Adrenal gland (tissue), 12 donors: ENCODE measurements around the gene COL15A1. TPM values are rescaled to one million over a fixed set of nuclear protein-coding genes. Genes with fewer than 3 reads are reported as not detected.
"Not testable (repeated sequence)": the region's sequence is repeated elsewhere in the genome, so short reads cannot be mapped to it uniquely, and the experiment has no call there.

Experiments
- DNase-seq, 7 donors: peaks; one replicate each; pipeline ENCODE4 v3.0.0-alpha.2; 2019 to 2020
- H3K27ac ChIP-seq, 5 donors: fragments of 200-600 bp; sonication (generic) in 4 of 5; 1 replicate in 3 of 5; 2 replicates in 2 of 5; pipeline versions ENCODE4 v1.5.1 to v1.8.0; 2016 to 2020; ENCODE audit warnings: mild to moderate bottlenecking in 1 of 5
- H3K27me3 ChIP-seq: fragments of 200-600 bp; 2 replicates; pipeline ENCODE4 v1.8.0; 2021
- H3K36me3 ChIP-seq, 2 donors: fragments of 200-600 bp; replicated peaks in 1 of 2; 1 replicate in 1 of 2; 2 replicates in 1 of 2; pipeline versions ENCODE4 v1.5.1 to v1.8.0; 2018 to 2022
- H3K4me1 ChIP-seq, 2 donors: fragments of 200-600 bp; replicated peaks in 1 of 2; 1 replicate in 1 of 2; 2 replicates in 1 of 2; pipeline versions ENCODE4 v1.5.1 to v1.8.0; 2018 to 2021
- H3K4me3 ChIP-seq, 4 donors: fragments of 200-600 bp; sonication (generic) in 3 of 4; one replicate each; pipeline ENCODE4 v1.5.1; 2016 to 2018
- H3K9me3 ChIP-seq, 3 donors: fragments of 200-600 bp; sonication (generic) in 1 of 3; replicated peaks in 1 of 3; 1 replicate in 2 of 3; 2 replicates in 1 of 3; pipeline versions ENCODE4 v1.5.1 to v1.8.0; 2016 to 2021
- CTCF ChIP-seq, 6 experiments: fragments of 450-650 bp in 4 of 6; fragments of 200-600 bp in 2 of 6; sonication (generic) in 1 of 6; IDR thresholded peaks; 1 replicate in 5 of 6; 2 replicates in 1 of 6; pipeline versions ENCODE4 v1.5.1 to v1.8.0; 2016 to 2021; ENCODE audit warnings: antibody characterized with exemption in 6 of 6, mild to moderate bottlenecking in 2 of 6, moderate library complexity in 1 of 6
- POLR2A ChIP-seq, 2 donors: fragments of 450-650 bp; IDR thresholded peaks; one replicate each; pipeline ENCODE4 v1.6.1; 2017; ENCODE audit warnings: antibody characterized with exemption in 2 of 2, mild to moderate bottlenecking in 2 of 2, moderate library complexity in 1 of 2
- WGBS, 4 donors: extraction: QIAGEN DNeasy Blood & Tissue Kit in 2 of 4; methylation state at CpG; one replicate each; pipeline versions ENCODE4 v1.1.5 to v1.1.7; 2013 to 2017; 5-methylcytosine and 5-hydroxymethylcytosine counted together
- intact Hi-C, 2 donors: fragments of 100-400 bp; cut with DNase I; formaldehyde crosslinking; loops; one replicate each; pipeline versions ENCODE4 v1.14.1 to v1.15.0; 2022 to 2023
- polyA plus RNA-seq, 3 donors: library from polyadenylated mRNA; stranded (reverse); fragments of 200-250 nt in 2 of 3; fragments of 350-450 nt in 1 of 3; fragmentation: Illumina TruSeq in 1 of 3; extraction: RNeasy Lipid Tissue Mini Kit (QIAGEN cat#74804) in 1 of 3; gene quantifications; one replicate each; pipeline ENCODE4 v1.2.3, GENCODE V29; 2013 to 2014
- total RNA-seq, 9 donors: library from RNA; depleted of rRNA in 4 of 9; stranded (reverse); fragments of >200 nt in 4 of 9; fragments of 120-200 nt in 1 of 9; fragmentation: NEBNext Ultra II Directional in 1 of 9; extraction: Animal tissue kit (Norgen Biotek cat#: 25700) in 1 of 9; gene quantifications; one replicate each; pipeline versions ENCODE4 v1.1.0 to v1.2.4, GENCODE V29; 2013 to 2023
- donor health status: healthy with polysubstance abuse.
- donor health status: Bipolar disorder and iron deficiency.
- donor health status: DM: yes; HTN: yes; CAD: no.
- donor health status: DM: no; HTN: no; CAD: no.
- donor health status: DM: no; HTN: no; CAD: no.
- donor health status: DM: yes; HTN: yes; CAD: no.

COL15A1 gene
- total and polyA plus RNA-seq, 12 donors, result 34.8 to 320 (median 101) TPM

- Histone ChIP-seq H3K4me3 (no peak overlapping the region), H3K4me1 (peaks cover 17 to 30% of the 10 kb centered on the region in 2 donors), H3K27ac (peak overlapping the region in 1 of 5 donors; percentile 52), H3K27me3 (no peaks in the 10 kb centered on the region), H3K36me3 (no peaks in the 10 kb centered on the region), H3K9me3 (no peaks in the 10 kb centered on the region)
- no peak for DNase-seq
- intact Hi-C loops, result no loop called here
- WGBS, 4 donors, result 81 to 94% (median 90%) methylated on average over 1 of the region's 1 CpG
- TF ChIP-seq POLR2A (IDR thresholded peaks at IDR 0.05) (no peak), CTCF (IDR thresholded peaks at IDR 0.05) (no peak)
Measured at GRCh38 chr9:98909935-98910334, 33.8 kb upstream of the COL15A1 start.

- 83 to 91% (median 89%) methylated on average over 5 of the region's 5 CpGs for WGBS, 4 donors
- H3K9me3 ChIP-seq, result no peaks in the 10 kb centered on the region
- intact Hi-C loops, result no loop called here
- H3K4me3 ChIP-seq, result no peak overlapping the region
- H3K27me3 ChIP-seq, result no peaks in the 10 kb centered on the region
- no peak for TF ChIP-seq CTCF (IDR thresholded peaks at IDR 0.05)
- no peak for DNase-seq
- peaks cover 14 to 31% of the 10 kb centered on the region in 2 donors for H3K4me1 ChIP-seq
- no peaks in the 10 kb centered on the region for H3K36me3 ChIP-seq
- no peak overlapping the region for H3K27ac ChIP-seq
Measured at GRCh38 chr9:98911042-98911441, 32.7 kb upstream of the COL15A1 start.

GRCh38 chr9:98911738-98912137 lies 32.0 kb upstream of the COL15A1 start:
- peaks cover 13 to 31% of the 10 kb centered on the region in 2 donors for H3K4me1 ChIP-seq
- H3K9me3 ChIP-seq, intact Hi-C loops, H3K36me3 ChIP-seq, H3K27me3 ChIP-seq, H3K4me3 ChIP-seq, H3K27ac ChIP-seq: not testable (repeated sequence)
- peak in 1 of 7 donors; percentile 1 for DNase-seq
- 92 to 96% (median 94%) methylated on average over 3 to 6 of the region's 6 CpGs for WGBS, 4 donors

GRCh38 chr9:98912450-98912849 lies 31.3 kb upstream of the COL15A1 start:
- no peaks in the 10 kb centered on the region for H3K27me3 ChIP-seq
- no peak overlapping the region for H3K4me3 ChIP-seq
- no peak for DNase-seq
- H3K27ac ChIP-seq, result peak overlapping the region in 1 of 5 donors; percentile 18
- H3K4me1 ChIP-seq, result peaks cover 12 to 31% of the 10 kb centered on the region in 2 donors
- intact Hi-C loops, result no loop called here
- 86 to 88% (median 88%) methylated on average over 2 of the region's 2 CpGs for WGBS, 4 donors
- no peaks in the 10 kb centered on the region for H3K36me3 ChIP-seq
- no peaks in the 10 kb centered on the region for H3K9me3 ChIP-seq
- TF ChIP-seq POLR2A (IDR thresholded peaks at IDR 0.05), result no peak
- TF ChIP-seq CTCF (IDR thresholded peaks at IDR 0.05), result no peak

GRCh38 chr9:98913044-98913443 lies 30.7 kb upstream of the COL15A1 start:
- DNase-seq, result no peak
- H3K27me3 ChIP-seq, result no peaks in the 10 kb centered on the region
- intact Hi-C loops, result no loop called here
- no peak for TF ChIP-seq POLR2A (IDR thresholded peaks at IDR 0.05)
- TF ChIP-seq CTCF (IDR thresholded peaks at IDR 0.05), result no peak
- 76 to 84% (median 80%) methylated on average over 4 of the region's 4 CpGs for WGBS, 4 donors
- H3K4me3 ChIP-seq, result no peak overlapping the region
- H3K4me1 ChIP-seq, result peaks cover 18 to 33% of the 10 kb centered on the region in 2 donors
- H3K27ac ChIP-seq, result no peak overlapping the region
- no peaks in the 10 kb centered on the region for H3K9me3 ChIP-seq
- no peaks in the 10 kb centered on the region for H3K36me3 ChIP-seq
